HG03097 (cell line): ENCODE results near the gene IL22RA2.

ENCODE experiments used
- ATAC-seq: cut with Tn5 transposase; IDR thresholded peaks from one replicate; pipeline ENCODE4 v1.9.1; 2021; ENCODE audit not compliant: unreplicated experiment, low FRiP score

The IL22RA2 gene

DNA sequence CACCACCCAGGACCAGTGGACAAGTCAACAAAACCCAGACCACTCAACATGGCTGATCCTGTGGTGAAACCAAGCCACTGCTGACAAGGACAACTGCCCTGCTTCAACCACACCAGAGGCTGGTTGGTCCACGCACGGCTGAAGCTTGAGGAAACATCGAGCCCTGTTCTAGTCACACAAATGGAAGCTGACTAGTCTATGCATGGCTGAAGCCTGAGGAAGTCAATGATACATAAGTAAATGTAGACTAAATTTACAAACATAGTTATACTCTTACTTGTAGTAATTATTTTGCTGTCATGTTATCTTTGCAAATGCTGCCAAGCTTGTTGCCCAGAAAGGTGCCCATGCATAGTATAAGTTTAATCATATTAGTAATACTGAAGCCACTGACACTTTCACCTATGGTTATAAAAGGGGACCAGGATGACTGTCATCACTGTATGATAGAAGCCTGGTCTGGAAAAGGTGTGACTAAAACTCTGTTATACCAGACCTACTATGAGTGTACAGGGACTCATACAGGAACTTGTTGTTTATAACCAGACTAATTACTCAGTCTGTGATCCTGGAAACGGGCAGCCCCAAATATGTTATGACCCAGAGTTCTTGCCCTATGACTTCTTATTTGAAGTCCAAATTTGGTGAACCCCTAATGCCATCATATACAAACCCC is 5.6 kb downstream of the IL22RA2 start:
- ATAC-seq, result no peak

- no peak for ATAC-seq
Observed at GRCh38 chr6:137166247-137167098, 7.0 kb downstream of the IL22RA2 start.

- peak; percentile 71 for ATAC-seq
Observed at GRCh38 chr6:137165375-137166246, 7.8 kb downstream of the IL22RA2 start.

- ATAC-seq, result no peak
Observed at GRCh38 chr6:137163732-137164318, 9.6 kb downstream of the IL22RA2 start.

DNA sequence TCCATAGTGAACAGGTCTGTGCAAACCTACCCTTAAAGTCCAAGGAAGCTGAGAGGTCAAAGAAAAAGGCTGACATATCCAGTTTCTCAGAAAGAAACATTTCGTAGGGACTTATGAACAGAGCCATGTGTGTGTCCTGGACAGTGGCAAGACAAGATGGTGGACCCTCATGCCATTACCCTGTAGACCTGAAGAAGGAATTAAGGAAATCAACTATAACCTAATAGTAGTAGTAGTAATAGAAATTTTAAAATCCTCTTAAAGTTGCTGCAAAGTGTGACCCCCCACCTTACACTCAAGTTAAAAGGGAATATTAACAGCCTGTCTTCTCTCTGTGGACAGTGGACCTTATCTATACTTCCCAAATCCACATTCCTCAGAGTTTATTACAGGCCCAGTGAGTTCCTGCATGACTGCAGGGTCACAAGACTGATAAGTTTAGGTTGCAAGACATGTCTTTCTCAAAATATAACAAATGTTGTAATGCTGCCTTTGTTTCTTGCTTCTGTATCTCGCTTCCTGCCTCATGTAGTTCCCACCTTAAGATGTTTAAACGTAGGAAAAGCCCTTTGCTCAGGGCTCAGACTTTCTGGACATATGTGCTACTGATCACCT is 10.6 kb downstream of the IL22RA2 start:
- ATAC-seq, result no peak

DNA sequence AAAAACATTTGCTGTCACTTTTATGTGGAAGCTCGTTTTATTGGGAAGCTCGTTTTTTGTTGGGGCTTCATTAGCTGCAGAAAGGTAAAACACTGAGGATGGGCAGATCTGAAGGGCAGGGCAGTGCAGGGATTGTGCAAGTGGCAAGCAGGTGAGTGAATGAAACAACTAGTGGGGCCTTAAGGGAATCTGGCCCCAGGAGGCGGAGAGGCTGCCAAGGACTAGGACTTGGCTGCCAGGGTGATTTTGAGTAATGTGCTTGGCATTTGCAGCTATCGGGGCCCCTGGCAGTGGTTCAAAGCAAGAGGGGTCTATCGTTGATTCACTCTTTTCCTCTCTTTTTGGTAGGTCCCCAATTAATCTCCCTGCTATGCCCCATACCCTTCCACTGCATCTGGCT is 11.5 kb downstream of the IL22RA2 start:
- ATAC-seq, result no peak

GRCh38 chr6:137160763-137161162 is 12.7 kb downstream of the IL22RA2 start:
- no peak for ATAC-seq

DNA sequence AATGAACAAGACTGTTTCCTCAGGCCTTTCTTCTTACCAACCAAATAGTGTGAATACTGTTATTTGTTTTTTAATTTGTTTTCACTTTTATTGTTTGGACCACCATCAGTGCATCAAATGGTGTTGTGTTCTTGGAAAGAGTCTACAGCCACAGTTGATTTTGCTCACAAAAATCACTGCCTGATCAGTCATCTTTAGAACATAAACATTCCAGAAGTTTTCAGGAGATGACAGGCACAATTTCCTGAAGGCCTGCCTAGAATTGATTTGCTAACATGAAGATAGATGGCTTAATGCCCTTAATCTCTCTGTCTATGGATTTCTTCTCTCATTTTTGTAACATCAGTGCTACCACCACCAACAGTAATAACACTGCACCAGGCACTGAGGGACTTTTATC is 13.5 kb downstream of the IL22RA2 start:
- ATAC-seq, result no peak

DNA sequence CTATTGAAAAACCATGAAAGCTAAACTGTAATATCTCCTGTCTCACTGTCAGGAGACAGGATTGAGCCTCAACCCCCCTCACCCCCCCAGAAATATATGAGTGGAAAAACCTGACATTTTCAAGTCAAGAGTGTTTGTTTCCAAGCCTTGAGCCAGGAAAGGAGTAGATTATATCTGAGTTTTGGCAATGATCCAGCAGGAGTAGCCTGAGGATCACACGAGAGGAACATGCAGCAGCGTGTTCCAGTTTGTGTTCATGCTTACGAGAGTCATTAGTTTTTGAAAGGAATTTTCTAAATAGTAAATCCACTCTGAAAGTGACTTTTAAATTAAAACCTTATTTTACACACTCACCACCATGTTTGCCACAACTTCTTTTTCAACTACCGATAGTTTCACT is 15.8 kb downstream of the IL22RA2 start:
- ATAC-seq, result no peak

DNA sequence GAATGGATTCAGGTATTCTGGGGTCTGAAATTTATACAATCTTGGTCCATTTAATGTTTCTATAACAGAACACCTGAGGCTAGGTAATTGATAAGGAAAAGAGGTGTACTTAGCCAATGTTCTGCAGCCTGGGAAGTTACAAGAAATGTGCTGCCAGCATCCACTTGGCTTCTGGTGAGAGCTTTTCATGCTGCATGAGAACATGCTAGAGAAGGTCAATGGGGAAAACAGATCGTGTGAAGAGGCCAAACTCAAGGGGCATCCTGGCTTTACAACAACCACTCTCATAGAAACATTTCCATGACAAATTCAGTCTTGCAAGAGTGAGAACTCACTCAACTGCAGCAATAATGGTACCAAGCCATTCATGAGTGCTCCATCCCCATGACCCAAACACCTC is 16.8 kb downstream of the IL22RA2 start:
- no peak for ATAC-seq

- no peak for ATAC-seq
Observed at GRCh38 chr6:137155830-137156229, 17.6 kb downstream of the IL22RA2 start.

GRCh38 chr6:137150072-137150471 is 23.4 kb downstream of the IL22RA2 start:
- no peak for ATAC-seq

DNA sequence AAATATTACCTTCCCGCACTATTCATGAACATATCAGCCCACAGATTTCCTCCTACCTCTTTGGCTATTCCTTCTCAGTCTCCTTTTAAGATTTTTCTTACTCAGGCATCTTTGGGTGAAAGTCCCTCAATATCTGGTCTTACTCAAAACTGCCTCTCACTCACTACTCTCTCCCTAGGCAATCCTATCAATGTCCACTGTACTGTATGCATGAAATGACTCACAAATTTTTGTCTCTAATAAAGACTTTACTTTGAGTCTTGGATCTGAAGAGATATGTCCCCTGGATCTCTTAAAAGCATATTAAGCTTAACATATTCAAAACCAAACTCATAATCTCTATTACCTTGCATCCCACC is 24.4 kb downstream of the IL22RA2 start:
- ATAC-seq, result no peak

DNA sequence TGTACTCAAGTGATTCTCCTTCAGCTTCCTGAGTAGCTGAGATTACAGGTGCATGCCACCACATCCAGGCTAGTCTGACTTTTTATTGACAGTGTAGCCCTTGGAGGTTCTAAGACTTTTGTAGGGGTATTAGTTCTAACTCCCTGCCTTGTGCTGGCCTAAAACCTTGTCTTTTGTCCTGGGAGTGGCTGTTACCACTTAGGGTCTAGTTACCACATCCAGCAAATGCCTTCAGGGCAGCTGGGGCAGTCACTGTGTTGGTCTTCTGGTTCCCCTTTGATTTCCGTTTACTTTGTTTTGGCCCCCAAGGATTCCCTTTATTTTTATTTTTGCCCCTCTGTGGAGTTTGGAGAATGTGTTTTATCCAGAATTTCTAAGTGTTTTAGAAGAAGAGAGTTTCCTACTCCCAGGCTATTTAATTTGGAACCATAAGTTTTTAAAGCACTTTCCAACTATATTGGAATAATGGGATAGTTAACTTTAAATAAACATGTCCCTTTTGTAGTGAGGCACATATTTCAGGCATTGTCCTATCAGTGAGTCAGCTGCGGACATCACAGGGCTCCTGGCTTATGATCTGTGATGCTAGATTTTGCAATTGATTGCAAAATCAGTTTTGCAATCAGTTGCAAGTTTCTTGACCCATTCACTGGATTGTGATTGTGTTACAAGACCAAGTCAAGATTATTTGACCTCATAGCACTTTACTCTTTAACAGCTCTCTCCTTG is 25.0 kb downstream of the IL22RA2 start:
- ATAC-seq, result no peak

- ATAC-seq, result no peak
Observed at GRCh38 chr6:137147195-137147594, 26.2 kb downstream of the IL22RA2 start.

GRCh38 chr6:137146206-137146605 is 27.2 kb downstream of the IL22RA2 start:
- ATAC-seq, result no peak

- ATAC-seq, result no peak
Observed at GRCh38 chr6:137145421-137145820, 28.0 kb downstream of the IL22RA2 start.

DNA sequence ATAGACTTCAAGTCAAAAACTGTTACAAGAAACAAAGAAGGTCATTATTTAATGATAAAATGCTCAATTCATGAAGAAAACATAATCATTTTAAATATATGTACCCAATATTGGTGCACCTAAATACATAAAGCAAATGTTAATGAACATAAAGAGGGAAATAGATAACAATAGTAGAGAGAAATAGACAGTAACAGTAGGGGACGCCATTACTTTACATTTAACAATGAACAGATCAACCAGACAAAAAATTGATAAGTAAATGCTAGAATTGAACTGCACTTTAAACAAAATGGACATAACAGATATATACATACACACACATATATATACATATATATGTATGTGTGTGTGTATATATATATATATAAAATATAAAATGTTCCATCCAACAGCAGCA is 37.4 kb downstream of the IL22RA2 start:
- ATAC-seq, result no peak

DNA sequence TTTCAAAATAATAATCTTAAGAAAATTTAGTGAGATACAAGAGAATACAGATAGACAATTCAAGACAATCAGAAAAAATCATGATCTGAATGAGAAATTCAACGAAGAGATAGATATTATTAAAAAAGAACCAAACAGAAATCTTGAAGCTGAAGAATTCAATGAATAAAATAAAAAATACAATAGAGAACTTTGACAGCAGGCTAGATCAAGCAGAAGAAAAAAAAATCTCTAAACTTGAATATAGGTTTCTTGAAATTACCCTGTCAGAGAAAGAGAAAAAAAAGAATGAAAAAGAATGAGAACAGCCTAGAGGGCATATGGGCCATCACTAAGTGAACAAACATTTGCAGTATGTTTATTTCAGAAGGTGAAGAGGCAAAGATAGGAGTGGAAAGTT is 39.0 kb downstream of the IL22RA2 start:
- no peak for ATAC-seq

DNA sequence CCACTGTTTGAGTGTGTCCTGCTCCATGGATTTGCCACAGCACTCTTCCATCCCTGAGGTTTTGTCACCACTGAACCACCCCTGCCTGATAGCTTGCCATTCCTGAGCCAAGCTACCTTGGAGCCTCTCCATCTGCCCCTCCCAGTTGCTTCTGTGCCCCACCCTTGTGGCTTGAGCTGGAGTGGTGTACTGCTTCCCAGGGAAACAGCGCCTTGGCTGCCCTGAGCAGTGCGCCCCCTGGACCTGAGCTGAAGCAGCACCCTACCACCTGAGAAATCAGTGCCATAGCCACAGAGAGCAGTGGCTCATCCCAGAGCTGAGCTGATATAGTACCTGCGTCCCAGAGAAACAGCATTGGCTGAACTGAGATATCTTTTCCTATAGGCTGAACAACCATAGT is 40.3 kb downstream of the IL22RA2 start:
- no peak for ATAC-seq
